Suprapubic skin (tissue), 3 donors: ENCODE results near the gene MICAL2.

ENCODE experiments used
- CTCF ChIP-seq, 2 donors: fragments of 200-600 bp in 1 of 2; fragments of 450-650 bp in 1 of 2; sonication (generic) in 1 of 2; IDR thresholded peaks; one replicate each; pipeline ENCODE4 v1.5.1; 2016 to 2019; ENCODE audit warnings: antibody characterized with exemption in 2 of 2, mild to moderate bottlenecking in 1 of 2, moderate library complexity in 1 of 2
- EP300 ChIP-seq: sonication (generic); formaldehyde crosslinking; IDR thresholded peaks from one replicate; pipeline ENCODE4 v1.6.1; 2017; ENCODE audit warnings: antibody characterized with exemption
- POLR2A ChIP-seq, 2 donors: fragments of 450-650 bp; IDR thresholded peaks; one replicate each; pipeline ENCODE4 v1.6.1; 2017; ENCODE audit warnings: antibody characterized with exemption in 2 of 2, mild to moderate bottlenecking in 2 of 2, moderate library complexity in 2 of 2

GRCh38 chr11:12233602-12233925, 123.2 kb downstream of the MICAL2 start:
- no peak for TF ChIP-seq POLR2A (IDR thresholded peaks at IDR 0.05)
- TF ChIP-seq CTCF (IDR thresholded peaks at IDR 0.05): no peak
- TF ChIP-seq EP300: no peak
